ENCODE measurements around the gene GPN3. TPM values are rescaled to one million over a fixed set of nuclear protein-coding genes. Genes with fewer than 3 reads are reported as not detected.

GPN3 gene
- total and polyA plus RNA-seq, 2 of the 13 experiments (the other 11 are each of a cell fraction or from before 2014, with no cell fraction given), result 28.7 to 29.5 TPM

DNA sequence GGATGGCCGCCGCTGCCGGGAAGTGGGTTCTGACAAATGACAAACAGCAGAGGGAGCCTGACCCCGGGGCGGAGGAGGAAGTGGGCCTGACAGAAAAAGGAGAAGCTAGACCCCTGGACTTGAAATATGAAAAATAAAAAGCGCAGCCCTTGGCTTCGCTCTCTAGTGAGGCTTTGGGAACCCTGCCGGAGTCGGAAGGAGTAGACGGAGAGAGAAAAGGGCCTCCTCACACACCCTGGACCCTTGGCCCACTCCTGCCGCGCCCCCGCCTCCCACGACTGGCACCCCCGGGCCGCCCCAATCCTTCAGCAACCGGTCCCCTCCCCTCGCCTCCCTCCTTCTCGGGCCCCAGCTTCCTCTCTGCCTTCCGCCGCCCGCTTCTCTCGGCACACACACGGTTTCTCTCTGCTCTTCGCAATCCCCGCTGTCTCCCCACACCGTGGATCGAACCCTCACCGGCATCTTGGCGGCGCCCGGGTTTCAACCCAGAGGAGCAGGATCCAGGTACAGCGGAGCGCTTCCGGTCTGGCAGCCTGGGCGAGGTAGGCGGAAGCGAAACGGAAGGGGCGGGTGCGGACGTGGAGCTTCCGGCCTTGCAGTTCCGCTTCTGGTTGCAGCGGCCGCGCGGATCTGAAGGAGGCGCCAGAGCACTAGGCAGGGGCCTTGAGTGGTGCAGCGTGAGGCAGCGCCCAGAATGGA is 18.1 kb downstream of the GPN3 start, which contains the start of gene ARPC3 (continued):
- no peak for TF ChIP-seq U2AF2 (IDR thresholded peaks at IDR 0.05; ENCODE audit: low read depth, low read length)
- TF ChIP-seq ZNF883 (CRISPR knock-in tag; IDR thresholded peaks at IDR 0.05; ENCODE audit: not compliant biosample characterization), result peak; percentile 73
- TF ChIP-seq U2AF1 (optimal IDR thresholded peaks at IDR 0.05; ENCODE audit: low read depth, low read length), result no peak
- TF ChIP-seq, protein P1, sequence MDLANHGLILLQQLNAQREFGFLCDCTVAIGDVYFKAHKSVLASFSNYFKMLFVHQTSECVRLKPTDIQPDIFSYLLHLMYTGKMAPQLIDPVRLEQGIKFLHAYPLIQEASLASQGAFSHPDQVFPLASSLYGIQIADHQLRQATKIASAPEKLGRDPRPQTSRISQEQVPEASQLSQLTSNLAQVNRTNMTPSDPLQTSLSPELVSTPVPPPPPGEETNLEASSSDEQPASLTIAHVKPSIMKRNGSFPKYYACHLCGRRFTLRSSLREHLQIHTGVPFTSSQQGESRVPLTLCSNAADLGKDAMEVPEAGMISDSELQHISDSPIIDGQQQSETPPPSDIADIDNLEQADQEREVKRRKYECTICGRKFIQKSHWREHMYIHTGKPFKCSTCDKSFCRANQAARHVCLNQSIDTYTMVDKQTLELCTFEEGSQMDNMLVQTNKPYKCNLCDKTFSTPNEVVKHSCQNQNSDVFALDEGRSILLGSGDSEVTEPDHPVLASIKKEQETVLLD (CRISPR knock-in tag; IDR thresholded peaks at IDR 0.05; ENCODE audit: low read depth), result 0 out of 2 replicates have a peak, but pooled peaks have one; percentile 6
- peak; percentile 83; the same call in 1 of the 2 replicates for TF ChIP-seq TFAP4 (IDR thresholded peaks at IDR 0.05; ENCODE audit: borderline replicate concordance, low read depth)
- no peak for TF ChIP-seq BHLHE40 (IDR thresholded peaks at IDR 0.05; ENCODE audit: low read length)
- no peak for TF ChIP-seq ZBTB14 (CRISPR knock-in tag; IDR thresholded peaks at IDR 0.05)
- no peak for TF ChIP-seq ZNF562 (CRISPR knock-in tag; IDR thresholded peaks at IDR 0.05; ENCODE audit: borderline replicate concordance)
- TF ChIP-seq PATZ1 (CRISPR knock-in tag; IDR thresholded peaks at IDR 0.05), result peak; percentile 70
- peak; percentile 67 for TF ChIP-seq CEBPG (CRISPR knock-in tag; IDR thresholded peaks at IDR 0.05)
- TF ChIP-seq NR2F6 (IDR thresholded peaks at IDR 0.05), result peak; percentile 8; the same call in 1 of the 2 replicates
- no peak for TF ChIP-seq NR2F6 (CRISPR knock-in tag; IDR thresholded peaks at IDR 0.05)
- TF ChIP-seq BATF2 (CRISPR knock-in tag; IDR thresholded peaks at IDR 0.05), result no peak
- TF ChIP-seq ZNF879 (CRISPR knock-in tag; IDR thresholded peaks at IDR 0.05), result 0 out of 2 replicates have a peak, but pooled peaks have one; percentile 60
- TF ChIP-seq ZNF367 (CRISPR knock-in tag; IDR thresholded peaks at IDR 0.05; ENCODE audit: borderline replicate concordance), result no peak
- TF ChIP-seq ZBTB49 (CRISPR knock-in tag; IDR thresholded peaks at IDR 0.05; ENCODE audit: borderline replicate concordance), result no peak
- TF ChIP-seq AFF4 (CRISPR knock-in tag; IDR thresholded peaks at IDR 0.05), result no peak

All from HepG2 (cell line).